ENCODE data around the gene COMT.

The COMT gene

DNA sequence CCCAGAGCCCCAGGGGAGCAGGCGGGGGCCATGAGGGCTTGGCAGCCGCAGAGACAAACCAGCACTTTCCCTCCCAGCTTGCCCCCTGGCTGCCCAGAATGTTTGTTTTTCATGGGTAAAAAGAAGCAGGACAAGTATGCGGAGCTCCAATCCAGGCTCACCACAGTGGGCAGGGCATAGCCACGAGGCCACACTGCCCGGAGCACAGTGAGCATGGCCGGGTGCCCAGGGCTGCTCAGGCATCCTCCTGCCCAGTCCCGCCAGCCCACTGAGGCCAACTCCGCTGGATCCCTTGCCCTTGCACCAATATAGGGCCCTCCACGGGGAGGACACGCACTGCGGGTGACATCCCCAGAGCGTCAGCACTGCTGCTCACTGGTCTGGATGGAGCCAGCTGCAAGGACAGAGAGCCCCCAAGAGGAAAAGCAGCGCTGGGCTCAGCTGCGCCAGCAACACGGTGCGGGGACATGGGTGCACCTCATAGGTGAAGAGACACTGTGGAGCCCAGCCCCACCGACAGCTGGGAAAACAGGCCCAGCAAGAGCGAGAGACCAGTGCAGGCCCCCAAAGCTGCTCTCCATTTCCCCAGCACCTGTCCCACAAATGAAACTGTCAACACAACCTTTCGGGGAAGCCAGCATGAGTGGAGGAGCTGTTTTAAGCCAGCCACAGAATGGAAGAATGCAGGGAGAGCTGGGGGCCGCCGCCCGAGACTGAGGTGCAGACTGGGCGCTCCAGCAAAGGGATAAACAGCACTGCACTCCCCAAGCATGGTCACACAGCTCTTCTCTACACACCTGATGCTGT, 50.3 kb downstream of the COMT start:
- no peak for DNase-seq (ENCODE audit: extremely low read depth in 1 of 2, low read depth in 1 of 2)

DNA sequence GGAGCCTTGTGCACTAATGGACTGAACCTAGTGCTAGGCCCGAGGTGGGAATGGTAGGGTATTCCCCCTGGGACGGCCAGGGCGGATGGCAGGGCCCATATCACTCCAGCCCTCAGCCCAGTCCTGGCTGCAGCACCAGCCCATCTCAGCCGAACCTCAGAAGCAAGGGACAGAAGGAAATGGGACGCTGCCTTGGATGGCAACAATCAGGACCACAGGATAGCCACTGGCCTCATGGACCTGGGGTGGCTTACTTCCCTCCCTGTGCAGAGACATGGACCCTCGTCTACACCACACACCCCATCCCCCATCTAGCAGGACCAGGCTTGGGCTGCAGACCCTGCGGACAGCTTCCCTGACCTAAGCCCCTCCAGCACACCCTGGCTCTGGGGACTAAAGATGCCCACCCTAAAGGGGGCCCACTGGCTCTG, 50.9 kb downstream of the COMT start:
- DNase-seq (ENCODE audit: extremely low read depth in 1 of 2, low read depth in 1 of 2), result no peak

DNA sequence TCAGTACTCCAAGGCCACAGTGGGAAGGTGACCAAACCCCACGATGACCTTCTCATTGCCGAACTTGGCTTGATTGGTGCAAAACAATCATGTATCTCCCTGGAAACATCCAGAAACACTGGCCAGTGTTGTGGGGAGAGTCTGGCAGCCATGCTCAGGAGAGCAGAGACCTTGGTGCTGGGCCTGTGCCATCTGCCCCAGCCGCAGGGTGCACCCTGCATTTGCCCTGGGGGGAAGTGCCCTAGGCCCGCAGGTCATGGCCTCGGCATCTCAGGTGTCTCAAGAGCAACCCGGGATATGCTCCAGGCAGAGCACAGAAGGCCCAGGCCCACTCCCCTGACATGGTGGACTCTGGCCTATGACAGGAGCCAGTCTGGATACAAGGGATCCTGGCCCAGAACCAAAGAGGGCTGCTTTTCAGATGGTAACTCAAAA, 51.4 kb downstream of the COMT start:
- no peak for DNase-seq (ENCODE audit: extremely low read depth in 1 of 2, low read depth in 1 of 2)

DNA sequence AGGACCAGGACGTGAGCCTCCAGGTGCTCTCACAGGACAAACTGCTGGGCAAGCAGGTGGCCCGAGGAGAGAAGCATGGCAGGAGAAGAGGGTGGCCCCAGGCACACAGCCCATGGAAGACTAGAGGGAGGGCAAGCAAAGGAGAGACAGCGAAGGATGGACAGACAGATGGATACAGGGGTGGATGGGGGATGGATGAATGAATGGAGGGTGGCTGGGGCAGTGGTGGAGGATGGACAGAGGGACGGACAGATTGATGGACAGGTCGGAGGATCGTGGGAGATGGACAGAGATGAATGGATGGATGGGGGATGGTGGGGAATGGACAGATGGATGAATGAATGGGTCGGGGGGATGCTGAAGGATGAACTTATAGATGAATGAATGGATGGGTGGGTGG, 52.4 kb downstream of the COMT start:
- DNase-seq (ENCODE audit: extremely low read depth in 1 of 2, low read depth in 1 of 2), result no peak

DNA sequence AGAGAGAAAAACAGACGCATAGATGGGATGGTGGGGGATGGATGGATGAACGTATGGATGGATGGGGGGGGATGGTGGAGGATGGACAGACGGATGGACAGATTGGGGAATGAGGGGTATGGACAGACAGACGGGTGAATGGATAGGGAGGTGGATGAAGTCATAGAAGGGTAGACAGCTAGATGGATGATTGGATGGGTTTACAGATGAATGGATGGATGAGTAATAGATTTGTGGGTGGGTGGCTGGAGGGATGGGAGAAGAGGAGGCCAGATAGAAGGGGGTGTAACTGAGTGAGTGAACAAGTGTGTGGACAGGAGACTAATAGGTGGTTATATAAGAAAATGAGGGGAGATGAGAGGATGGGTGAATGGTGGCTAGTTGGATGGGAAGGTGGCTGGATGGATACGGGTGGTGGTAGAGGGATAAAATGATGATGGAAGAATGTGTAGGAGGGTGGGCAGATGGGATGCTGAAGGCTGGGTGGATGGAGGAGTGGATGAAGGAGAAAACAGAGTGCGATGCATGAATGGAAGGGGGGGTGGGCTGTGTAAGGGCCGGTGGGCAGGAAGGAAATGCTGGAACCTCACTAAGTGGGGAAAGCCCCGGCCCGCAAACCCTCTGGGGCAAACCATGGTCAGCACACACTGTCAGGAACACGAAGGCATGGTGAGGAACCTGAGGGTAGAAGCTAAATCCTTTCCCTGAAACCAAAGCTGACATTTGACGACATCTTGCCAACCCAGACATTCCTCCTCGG, 53.5 kb downstream of the COMT start:
- no peak for DNase-seq (ENCODE audit: extremely low read depth in 1 of 2, low read depth in 1 of 2)

DNA sequence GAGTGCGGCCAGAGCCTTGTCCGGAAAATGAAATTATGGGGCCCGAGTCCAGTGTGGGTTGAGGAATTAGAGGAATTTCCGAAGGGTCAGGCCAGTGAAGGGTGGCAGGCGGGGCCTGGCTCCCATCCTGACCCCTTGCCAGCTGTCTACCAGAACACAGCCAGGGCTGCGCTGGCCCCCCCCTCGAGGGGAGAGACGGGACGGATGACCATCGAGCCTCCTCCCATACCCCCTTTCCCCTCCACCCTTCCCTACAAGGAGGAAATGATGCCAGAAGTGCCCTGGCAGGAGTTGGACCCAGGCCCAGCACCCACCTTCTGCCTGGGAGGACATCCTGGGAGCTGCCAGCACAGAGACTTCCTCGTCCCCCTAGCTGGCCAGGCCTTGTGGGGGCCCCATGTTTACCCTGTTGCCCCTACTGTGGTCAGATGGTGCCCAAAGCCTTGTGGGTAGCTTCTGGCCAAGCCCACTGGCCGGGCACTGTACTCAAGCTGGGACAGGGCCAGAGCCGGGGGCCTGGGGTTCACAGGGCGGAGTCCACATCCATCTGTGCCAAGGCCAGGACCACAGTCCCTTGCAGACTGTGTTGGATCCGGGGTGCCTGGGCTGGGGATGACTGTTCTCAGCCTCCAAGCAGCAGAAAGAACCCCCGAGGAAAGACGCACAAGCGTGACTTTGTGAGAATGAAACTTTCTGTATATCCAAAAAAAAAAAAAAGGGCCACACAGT, 54.2 kb downstream of the COMT start:
- DNase-seq (ENCODE audit: extremely low read depth in 1 of 2, low read depth in 1 of 2), result no peak

DNA sequence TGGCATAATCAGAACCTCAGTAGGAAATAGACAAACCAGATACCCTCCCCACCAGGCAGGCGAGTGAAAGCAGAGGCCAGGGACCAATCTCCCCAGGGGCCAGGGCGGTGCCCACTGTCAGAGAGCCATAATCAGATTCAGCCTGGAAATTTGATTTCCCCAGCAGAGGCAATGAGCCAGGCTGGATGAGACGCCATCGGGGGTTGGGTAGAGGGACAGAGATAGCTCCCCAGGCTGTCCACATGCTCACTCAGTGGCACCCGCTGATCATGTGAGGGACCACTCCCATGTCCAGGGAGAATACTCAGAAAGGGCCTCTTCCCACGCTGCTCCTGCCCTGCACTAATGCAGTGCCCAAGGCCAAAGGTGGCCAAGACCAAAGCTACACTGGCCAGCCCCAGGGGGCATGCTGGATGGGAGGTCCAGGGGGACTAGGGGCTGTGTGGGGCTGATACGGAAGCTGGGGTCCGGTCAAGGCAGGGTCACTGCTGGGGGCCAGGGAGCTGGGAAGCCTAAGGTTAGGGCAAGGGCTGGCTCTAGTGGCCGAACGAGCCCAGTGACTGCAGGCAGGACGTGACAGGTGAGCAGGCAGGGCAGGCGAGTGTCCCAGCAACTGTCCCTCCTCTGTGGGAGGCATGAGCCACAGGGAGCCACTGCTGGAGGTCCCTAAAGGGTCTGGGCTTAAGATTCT, 55.3 kb downstream of the COMT start:
- no peak for DNase-seq (ENCODE audit: extremely low read depth in 1 of 2, low read depth in 1 of 2)

DNA sequence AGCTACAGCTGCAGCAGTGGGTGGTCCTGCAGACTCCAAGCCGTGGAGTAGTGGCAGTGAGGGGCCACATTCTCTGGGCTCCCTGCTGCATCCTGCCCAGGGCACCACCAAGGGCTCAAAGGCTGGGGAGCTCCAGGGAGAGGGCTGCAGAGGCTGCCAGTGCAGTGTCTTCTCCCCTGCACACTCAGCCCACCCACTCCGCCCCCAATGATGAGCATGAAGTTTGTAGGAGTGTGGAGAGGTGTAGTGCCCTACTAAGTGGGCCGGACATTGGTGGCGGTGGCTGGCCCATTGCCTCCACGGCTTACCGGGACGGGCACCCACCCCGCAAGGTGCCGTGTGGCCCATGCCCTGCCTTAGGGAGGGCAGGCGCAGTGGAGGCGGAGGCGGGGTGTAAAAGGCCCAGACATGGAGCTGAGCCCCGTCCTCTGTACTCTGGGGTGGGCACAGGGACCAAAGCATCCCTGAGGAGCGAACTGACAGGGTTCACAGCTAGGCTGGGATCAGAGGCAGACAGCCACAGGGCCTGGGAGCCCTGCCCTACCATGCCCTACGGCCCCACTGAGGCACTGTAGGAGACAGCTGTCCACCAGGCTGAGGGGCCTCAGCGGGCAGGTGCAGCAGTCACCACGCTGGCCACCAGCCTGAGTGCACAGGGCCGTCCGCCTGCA, 56.1 kb downstream of the COMT start:
- no peak for DNase-seq (ENCODE audit: extremely low read depth in 1 of 2, low read depth in 1 of 2)

DNA sequence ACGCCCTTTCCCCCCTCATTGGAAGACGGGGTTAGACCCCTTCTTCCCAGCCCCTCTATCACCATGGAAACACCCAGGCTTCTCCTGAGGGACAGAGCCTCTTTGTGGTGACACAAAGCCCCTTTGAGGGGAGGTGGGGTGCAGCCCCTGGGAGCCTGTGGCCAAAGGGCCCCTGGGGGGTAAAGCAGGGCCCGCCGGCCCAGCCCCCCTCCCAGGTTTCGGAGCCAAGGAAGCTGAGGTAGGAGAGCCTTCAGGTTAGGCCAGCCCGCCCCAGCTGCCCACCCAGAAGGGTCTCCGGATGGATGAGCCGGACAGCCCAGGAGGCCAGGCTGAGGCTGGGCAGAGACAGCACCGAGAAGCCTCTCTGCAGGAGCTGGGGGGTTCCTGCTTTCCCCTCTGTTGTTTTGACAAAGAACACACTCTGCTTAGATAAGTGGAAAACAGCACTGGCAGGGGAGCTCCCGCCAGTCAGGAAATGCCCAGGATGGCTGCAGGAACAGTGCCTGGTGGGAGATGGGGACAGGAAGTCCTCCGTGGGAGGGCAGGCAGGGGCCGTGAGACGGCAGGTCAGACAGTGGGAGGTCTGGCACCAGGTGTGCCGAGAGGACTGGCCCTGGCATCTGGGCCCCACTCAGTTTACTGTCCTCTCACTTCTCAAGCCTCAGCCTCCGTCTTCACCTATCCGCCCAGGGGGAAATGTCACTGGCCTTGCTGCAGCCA, 56.8 kb downstream of the COMT start:
- DNase-seq (ENCODE audit: extremely low read depth in 1 of 2, low read depth in 1 of 2), result no peak

DNA sequence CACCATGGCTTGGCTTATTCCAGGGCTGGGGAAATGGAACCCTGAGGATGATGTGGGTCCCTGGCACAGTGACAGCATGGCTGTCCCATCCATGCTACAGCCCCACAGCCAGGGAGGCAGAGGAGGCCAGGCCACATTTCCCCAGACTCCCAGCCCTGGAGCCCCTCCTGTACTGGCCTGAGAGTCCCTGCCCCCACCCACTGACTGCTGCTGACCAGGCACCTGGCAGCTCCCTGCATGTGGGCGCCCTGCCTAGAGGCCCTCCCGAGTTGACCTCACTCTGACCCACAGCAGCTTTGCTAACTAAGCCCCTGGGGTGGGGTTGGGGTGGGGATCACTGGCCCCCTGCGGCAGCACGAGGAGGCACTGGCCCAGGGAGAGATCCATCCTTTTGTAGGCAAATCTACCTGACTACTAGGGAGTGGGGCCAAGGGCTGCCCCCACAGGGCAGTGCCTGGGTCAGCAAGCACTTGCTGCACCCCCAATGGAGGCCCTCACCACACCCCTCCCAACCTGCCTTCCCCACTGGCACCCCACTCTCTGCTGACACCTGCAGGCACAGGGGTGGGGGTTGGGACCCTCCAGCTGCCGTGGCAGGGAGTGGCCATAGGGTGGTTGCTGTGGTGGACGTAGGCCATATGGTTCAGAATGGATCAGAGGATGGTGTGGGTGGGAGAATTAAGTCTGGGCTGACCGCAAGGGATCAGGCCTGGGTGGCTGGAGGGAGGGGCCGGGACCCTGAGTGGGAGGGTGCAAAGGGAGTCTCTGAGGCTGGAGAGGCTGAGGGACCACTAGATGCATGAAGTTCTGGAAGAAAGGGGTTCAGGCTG, 57.6 kb downstream of the COMT start:
- no peak for DNase-seq (ENCODE audit: extremely low read depth in 1 of 2, low read depth in 1 of 2)

DNA sequence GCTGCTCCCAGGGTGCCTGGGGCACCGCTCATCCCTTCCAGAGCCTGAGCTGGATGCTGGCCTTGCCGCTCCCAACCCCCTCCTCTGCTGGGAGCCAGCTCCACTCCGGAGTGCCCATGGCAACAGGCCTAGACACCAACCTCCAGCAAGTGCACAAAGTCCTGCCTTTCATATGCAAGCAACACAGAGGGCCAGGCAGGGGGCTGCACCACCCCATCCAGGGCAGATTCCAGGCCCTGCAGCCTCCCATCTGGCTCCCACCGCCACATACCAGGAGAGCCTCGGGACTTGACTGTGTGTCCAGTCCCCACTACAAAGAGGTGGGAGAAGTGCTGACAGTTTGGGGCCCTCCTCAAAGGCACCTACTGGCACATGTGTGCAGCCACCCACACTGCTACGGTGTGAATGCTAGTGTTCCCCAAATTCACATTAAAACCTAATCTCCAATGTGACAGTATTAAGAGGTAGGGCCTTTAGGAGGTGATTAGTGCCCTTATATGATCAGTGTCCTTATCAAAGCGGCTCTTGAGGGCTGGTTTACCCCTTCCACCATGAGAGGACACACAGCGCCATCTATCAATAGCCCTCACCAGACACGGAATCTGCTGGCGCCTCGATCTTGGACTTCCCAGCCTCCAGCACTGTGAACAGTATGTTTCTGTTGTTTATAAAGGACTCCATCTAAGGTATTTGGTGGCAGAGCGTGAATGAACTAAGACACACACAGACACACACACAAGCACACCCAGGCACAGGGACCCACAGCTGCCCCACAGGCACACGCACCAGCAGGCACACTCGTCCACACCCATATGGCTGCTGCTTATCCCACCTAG, 58.9 kb downstream of the COMT start:
- no peak for DNase-seq (ENCODE audit: extremely low read depth in 1 of 2, low read depth in 1 of 2)

DNA sequence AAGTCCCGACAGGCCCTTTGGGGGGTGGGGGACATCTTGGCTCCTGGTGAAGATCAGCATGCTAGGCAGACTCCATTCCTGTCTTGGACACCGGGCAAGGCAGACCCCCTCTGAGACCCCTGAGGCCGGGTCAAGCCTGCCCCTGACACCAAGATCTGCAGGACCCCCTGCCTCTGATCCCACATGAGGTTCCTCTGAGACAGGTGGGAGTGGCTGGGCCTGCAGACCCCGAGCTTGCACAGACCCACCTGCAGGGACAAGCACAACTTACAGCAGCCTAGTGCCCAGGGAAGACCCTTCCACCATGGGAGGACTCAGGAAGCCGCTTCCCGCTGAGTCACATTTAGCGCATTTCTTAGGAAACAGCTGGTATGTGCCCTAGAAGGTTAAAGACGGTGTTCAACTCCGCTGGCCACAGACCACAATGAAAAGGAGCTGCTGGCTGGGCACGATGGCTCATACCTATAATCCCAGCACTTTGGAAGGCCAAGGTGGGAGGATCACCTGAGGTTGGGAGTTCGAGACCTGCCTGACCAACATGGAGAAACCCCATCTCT, 59.6 kb downstream of the COMT start:
- DNase-seq (ENCODE audit: extremely low read depth in 1 of 2, low read depth in 1 of 2), result no peak

DNA sequence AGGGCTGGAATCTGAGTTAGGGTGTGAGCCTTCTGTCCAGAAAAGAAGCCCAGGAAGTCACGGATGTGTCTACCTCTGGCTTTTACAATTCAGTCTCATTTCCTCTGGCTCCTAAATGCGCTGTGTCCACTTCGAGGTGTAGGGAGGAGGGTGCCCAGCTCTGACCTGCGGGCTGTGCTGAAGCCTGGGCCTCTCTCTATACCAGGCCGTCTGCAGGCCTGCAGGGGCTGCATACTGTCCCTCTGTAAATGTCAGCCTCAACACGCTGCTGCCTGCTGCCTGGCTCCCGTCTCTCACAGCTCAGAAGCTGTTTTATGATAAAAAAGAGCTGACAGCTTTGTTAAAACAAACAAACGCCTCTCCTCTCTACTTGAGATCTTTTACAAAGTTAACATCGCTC, 60.6 kb downstream of the COMT start:
- no peak for DNase-seq (ENCODE audit: extremely low read depth in 1 of 2, low read depth in 1 of 2)

DNA sequence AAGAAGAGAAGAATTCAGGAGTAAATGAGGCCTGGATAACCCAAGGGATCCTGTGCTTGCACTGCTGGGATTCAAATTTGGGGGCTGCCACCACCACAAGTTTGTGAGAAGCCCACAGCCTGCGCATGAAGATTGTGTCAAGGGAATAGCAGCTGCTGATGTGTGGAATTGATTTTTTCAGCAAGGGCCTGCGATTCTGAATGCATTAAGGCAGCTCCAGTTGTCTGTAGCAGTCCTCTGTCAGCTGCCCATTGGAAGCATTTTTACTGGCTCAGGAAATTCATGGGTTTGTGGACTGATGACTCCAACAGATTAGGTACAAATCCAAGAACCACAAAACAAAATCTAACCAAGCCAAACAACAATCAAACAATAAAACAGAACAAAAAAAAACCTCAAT, 61.1 kb downstream of the COMT start:
- DNase-seq (ENCODE audit: extremely low read depth in 1 of 2, low read depth in 1 of 2), result no peak

DNA sequence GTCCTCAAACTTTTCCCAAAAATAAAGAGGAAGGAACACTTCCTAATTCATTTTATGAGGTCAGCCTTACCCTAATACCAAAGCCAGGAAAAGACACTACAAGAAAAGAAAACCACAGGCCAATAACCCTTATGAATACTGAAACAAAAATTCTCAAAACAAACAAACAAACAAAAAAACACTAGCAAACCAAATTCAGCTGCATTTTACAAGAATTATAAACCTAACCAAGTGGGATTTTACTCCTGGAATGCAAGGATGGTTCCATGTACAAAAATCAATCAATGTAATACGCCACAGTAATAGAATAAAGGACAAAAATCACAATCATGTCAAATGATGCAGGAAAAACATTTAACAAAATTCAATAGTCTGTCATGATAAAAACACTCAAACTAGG, 61.7 kb downstream of the COMT start:
- no peak for DNase-seq (ENCODE audit: extremely low read depth in 1 of 2, low read depth in 1 of 2)

DNA sequence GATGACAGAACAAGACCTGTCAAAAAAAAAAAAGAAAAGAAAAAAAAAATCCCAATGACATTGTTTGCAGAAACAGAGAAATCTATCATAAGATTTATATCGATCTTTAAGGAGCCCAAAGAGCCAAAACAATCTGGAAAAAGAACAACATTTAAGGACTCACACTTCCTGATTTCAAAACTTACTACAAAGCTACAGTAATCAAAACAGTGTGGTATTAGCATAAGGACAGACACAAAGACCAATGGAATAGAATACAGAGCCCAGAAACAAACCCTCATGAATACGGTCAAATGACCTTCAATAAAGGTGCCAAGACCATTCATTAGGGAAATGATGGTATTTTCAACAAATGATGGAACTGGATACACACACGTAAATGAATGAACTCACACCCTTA, 62.9 kb downstream of the COMT start:
- DNase-seq (ENCODE audit: extremely low read depth in 1 of 2, low read depth in 1 of 2), result no peak

DNA sequence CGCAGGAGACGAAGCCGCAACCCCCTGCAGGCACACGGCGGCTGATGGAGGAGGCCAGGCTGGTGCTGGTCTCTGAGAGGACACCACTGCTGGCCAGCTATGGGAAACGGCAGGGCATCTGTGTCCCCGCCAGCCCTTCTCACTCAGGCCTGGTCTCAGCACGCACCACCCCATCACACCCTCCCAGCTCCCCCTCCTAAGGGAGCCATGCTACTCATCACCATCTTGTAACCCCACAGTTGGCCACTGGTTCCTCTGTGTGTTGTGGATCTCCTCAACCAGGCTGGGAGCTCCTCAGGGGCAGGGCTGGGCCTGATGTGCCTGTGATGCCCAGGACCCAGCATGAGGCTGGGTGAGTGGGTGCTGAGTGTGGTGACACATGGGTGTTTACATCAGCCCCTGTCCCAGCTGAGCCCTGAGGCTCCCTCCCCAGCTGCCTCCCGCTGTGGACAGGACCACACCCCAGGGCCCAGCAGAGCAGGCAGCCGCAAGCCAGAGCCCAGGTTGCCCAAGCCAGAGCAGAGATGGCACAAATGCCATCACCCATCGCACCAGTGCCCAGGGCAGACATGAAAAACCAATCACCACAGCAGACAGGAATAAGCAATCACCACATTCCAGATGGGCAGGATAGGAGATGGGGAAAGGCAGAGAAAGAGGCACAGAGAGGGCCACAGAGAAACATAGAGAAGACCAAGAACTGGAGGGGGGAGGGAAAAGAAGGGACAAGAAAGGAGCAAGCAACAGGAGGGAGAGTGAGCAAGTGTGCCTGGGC, 66.8 kb downstream of the COMT start:
- DNase-seq (ENCODE audit: extremely low read depth in 1 of 2, low read depth in 1 of 2), result no peak
